ENCODE results near the gene PLA2R1. TPM values are rescaled to one million over a fixed set of nuclear protein-coding genes. Genes with fewer than 3 reads are reported as not detected.

The PLA2R1 gene
- total RNA-seq, 1 experiment from 2014 or later, result 1.1 TPM

DNA sequence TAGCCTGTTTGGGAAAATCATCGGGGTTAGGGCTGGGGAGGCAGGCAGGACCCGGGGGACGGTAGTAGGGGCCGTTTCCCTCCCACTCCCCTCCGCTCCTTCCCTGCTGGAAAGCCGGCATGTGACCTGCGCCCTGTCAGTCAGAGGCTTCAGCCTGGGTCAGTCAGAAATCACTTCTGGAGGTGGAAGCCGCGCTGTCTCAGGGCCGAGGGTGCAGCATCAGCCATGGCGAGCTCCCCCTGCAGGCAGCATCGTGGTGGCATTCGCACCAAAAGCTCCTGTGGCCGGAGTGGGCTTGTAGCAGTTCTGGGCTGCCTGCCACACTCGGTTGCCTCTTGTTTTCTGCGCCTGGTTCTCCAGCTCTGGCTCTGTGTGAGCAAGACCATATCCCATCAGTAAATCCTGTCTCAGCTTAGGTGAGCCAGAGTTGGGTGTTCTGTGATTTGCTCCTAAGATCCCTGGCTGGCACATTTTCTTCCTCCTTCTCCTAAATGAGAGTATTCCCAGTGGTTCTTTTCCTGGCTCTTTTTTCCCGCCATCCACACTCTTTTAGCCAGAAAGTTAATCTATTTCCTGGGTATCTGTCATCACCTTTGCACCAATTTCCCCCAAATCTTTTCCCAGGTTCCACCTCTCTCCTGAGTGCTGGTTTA, 140.5 kb downstream of the PLA2R1 start (continued):
- TF ChIP-seq CREB1 (CRISPR knock-in tag; IDR thresholded peaks at IDR 0.05) (no peak), E2F4 (CRISPR knock-in tag; IDR thresholded peaks at IDR 0.05; ENCODE audit: borderline replicate concordance, low read depth) (no peak)

DNA sequence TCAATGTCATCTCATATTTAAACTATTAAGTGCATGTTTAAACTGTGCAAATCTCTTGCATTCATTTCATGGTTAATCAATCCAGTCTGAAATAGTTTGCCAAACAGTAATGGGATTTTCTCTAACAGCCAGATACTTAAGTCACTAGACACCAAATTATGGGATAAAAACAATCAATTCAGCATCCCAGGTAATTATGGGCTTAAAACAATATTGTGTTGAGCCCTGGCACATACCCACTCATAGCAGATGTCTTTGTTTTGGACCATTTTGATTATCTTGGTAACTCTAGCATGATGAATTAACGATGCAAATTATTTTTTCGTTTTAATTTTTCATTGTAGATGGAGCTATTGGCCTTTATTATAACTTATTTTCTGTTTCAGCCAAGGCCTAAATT, 145.9 kb downstream of the PLA2R1 start:
- Mint-ChIP-seq H3K27ac (no peak overlapping the region), H3K27me3 (ENCODE audit: low read depth) (peaks cover 11% of the 10 kb centered on the region), H3K4me3 (no peak overlapping the region), H3K36me3 (no peaks in the 10 kb centered on the region), H3K9me3 (no peaks in the 10 kb centered on the region), H3K4me1 (0 out of 2 replicates have a peak, but pooled peaks cover 2% of the 10 kb centered on the region)
- ATAC-seq (no peak), DNase-seq (ENCODE audit: low spot score) (no peak)
- POLR2A ChIA-PET, result no interaction called here
- CTCF ChIA-PET, result no interaction called here
- TF ChIP-seq ZNF671 (CRISPR knock-in tag; IDR thresholded peaks at IDR 0.05) (no peak), ESRRA (CRISPR knock-in tag; IDR thresholded peaks at IDR 0.05; ENCODE audit: borderline replicate concordance) (no peak), ZNF396 (CRISPR knock-in tag; IDR thresholded peaks at IDR 0.05; ENCODE audit: borderline replicate concordance) (no peak), JUN (CRISPR knock-in tag; IDR thresholded peaks at IDR 0.05) (no peak), GABPB1 (CRISPR knock-in tag; IDR thresholded peaks at IDR 0.05) (no peak), ATF2 (CRISPR knock-in tag; IDR thresholded peaks at IDR 0.05; ENCODE audit: borderline replicate concordance, low read depth) (no peak), MAX (CRISPR knock-in tag; IDR thresholded peaks at IDR 0.05) (no peak), TEAD1 (CRISPR knock-in tag; IDR thresholded peaks at IDR 0.05) (no peak), ZNF219 (CRISPR knock-in tag; IDR thresholded peaks at IDR 0.05; ENCODE audit: borderline replicate concordance) (no peak), CDX4 (CRISPR knock-in tag; IDR thresholded peaks at IDR 0.05; ENCODE audit: borderline replicate concordance) (no peak), HMGA2 (CRISPR knock-in tag; IDR thresholded peaks at IDR 0.05) (no peak), E2F5 (CRISPR knock-in tag; IDR thresholded peaks at IDR 0.05) (no peak), ZNF425 (CRISPR knock-in tag; conservative IDR thresholded peaks at IDR 0.05) (no peak), ZBTB21 (CRISPR knock-in tag; IDR thresholded peaks at IDR 0.05; ENCODE audit: borderline replicate concordance) (no peak), ZNF263 (CRISPR knock-in tag; IDR thresholded peaks at IDR 0.05; ENCODE audit: low read depth) (no peak), OVOL2 (CRISPR knock-in tag; IDR thresholded peaks at IDR 0.05; ENCODE audit: borderline replicate concordance) (no peak)
- TF ChIP-seq, protein P1, sequence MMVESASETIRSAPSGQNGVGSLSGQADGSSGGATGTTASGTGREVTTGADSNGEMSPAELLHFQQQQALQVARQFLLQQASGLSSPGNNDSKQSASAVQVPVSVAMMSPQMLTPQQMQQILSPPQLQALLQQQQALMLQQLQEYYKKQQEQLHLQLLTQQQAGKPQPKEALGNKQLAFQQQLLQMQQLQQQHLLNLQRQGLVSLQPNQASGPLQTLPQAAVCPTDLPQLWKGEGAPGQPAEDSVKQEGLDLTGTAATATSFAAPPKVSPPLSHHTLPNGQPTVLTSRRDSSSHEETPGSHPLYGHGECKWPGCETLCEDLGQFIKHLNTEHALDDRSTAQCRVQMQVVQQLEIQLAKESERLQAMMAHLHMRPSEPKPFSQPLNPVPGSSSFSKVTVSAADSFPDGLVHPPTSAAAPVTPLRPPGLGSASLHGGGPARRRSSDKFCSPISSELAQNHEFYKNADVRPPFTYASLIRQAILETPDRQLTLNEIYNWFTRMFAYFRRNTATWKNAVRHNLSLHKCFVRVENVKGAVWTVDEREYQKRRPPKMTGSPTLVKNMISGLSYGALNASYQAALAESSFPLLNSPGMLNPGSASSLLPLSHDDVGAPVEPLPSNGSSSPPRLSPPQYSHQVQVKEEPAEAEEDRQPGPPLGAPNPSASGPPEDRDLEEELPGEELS (CRISPR knock-in tag; IDR thresholded peaks at IDR 0.05), result no peak
- TF ChIP-seq, protein P2, sequence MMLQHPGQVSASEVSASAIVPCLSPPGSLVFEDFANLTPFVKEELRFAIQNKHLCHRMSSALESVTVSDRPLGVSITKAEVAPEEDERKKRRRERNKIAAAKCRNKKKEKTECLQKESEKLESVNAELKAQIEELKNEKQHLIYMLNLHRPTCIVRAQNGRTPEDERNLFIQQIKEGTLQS (CRISPR knock-in tag; conservative IDR thresholded peaks at IDR 0.05), result no peak

All from WTC11 (cell line).